ENCODE measurements around the gene OCEL1. TPM values are rescaled to one million over a fixed set of nuclear protein-coding genes. Genes with fewer than 3 reads are reported as not detected.

OCEL1 gene
- total and polyA plus RNA-seq, 2 of the 13 experiments (the other 11 are each of a cell fraction or from before 2014, with no cell fraction given) = 10.6 to 17.2 TPM

DNA sequence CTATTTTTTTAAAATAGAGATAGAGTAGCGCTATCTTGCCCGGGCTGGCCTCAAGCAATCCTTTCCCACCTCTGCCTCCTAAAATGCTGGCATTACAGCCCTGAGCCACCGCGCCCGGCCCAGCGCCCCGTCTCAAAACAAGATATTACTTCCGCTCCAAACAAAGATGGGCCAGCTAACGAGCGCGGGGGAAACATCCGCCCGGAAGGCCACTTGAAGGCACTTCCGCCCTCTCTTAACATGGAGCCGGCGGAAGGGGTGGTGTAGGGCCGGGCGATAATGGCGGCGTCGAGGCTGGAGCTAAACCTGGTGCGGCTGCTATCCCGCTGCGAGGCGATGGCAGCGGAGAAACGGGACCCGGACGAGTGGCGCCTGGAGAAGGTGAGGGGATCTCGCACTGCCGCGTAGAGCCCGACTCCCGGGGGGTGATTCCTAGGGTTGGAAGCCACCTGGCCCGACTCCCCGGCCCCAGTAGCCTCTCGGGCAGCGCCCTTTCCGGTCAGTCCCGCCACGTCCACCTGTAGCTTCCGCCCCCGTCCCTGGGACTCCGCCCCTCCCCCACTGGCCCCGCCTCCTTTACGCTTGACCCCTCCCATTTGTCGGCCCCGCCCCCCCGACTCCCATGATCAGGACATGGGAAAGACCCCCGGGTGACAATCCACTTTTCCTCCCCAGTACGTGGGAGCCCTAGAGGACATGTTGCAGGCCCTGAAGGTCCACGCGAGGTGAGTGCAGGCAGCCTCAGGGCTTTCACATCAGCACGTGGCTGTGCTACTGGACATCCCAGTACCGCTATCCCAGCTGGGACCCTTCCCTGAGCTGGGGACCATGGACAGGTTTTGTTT, 10.7 kb upstream of the OCEL1 start, which contains the start of gene USE1 (continued):
- TF ChIP-seq, protein P1, sequence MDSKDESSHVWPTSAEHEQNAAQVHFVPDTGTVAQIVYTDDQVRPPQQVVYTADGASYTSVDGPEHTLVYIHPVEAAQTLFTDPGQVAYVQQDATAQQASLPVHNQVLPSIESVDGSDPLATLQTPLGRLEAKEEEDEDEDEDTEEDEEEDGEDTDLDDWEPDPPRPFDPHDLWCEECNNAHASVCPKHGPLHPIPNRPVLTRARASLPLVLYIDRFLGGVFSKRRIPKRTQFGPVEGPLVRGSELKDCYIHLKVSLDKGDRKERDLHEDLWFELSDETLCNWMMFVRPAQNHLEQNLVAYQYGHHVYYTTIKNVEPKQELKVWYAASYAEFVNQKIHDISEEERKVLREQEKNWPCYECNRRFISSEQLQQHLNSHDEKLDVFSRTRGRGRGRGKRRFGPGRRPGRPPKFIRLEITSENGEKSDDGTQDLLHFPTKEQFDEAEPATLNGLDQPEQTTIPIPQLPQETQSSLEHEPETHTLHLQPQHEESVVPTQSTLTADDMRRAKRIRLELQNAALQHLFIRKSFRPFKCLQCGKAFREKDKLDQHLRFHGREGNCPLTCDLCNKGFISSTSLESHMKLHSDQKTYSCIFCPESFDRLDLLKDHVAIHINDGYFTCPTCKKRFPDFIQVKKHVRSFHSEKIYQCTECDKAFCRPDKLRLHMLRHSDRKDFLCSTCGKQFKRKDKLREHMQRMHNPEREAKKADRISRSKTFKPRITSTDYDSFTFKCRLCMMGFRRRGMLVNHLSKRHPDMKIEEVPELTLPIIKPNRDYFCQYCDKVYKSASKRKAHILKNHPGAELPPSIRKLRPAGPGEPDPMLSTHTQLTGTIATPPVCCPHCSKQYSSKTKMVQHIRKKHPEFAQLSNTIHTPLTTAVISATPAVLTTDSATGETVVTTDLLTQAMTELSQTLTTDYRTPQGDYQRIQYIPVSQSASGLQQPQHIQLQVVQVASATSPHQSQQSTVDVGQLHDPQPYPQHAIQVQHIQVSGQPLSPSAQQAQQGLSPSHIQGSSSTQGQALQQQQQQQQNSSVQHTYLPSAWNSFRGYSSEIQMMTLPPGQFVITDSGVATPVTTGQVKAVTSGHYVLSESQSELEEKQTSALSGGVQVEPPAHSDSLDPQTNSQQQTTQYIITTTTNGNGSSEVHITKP (CRISPR knock-in tag; IDR thresholded peaks at IDR 0.05; ENCODE audit: low read depth) = peak; percentile 92
- peak; percentile 91 for TF ChIP-seq PHF8 (CRISPR knock-in tag; IDR thresholded peaks at IDR 0.05)
- no peak for TF ChIP-seq ZNF432 (CRISPR knock-in tag; IDR thresholded peaks at IDR 0.05; ENCODE audit: borderline replicate concordance)
- TF ChIP-seq, protein P2, sequence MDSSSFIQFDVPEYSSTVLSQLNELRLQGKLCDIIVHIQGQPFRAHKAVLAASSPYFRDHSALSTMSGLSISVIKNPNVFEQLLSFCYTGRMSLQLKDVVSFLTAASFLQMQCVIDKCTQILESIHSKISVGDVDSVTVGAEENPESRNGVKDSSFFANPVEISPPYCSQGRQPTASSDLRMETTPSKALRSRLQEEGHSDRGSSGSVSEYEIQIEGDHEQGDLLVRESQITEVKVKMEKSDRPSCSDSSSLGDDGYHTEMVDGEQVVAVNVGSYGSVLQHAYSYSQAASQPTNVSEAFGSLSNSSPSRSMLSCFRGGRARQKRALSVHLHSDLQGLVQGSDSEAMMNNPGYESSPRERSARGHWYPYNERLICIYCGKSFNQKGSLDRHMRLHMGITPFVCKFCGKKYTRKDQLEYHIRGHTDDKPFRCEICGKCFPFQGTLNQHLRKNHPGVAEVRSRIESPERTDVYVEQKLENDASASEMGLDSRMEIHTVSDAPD (CRISPR knock-in tag; IDR thresholded peaks at IDR 0.05) = no peak
- TF ChIP-seq, protein P3, sequence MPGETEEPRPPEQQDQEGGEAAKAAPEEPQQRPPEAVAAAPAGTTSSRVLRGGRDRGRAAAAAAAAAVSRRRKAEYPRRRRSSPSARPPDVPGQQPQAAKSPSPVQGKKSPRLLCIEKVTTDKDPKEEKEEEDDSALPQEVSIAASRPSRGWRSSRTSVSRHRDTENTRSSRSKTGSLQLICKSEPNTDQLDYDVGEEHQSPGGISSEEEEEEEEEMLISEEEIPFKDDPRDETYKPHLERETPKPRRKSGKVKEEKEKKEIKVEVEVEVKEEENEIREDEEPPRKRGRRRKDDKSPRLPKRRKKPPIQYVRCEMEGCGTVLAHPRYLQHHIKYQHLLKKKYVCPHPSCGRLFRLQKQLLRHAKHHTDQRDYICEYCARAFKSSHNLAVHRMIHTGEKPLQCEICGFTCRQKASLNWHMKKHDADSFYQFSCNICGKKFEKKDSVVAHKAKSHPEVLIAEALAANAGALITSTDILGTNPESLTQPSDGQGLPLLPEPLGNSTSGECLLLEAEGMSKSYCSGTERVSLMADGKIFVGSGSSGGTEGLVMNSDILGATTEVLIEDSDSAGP (CRISPR knock-in tag; IDR thresholded peaks at IDR 0.05; ENCODE audit: borderline replicate concordance) = peak; percentile 84
- TF ChIP-seq ZNF326 (CRISPR knock-in tag; IDR thresholded peaks at IDR 0.05; ENCODE audit: borderline replicate concordance) = no peak
- TF ChIP-seq CBFB (CRISPR knock-in tag; IDR thresholded peaks at IDR 0.05) = 0 out of 2 replicates have a peak, but pooled peaks have one; percentile 44
- no peak for TF ChIP-seq ZSCAN20 (CRISPR knock-in tag; IDR thresholded peaks at IDR 0.05; ENCODE audit: borderline replicate concordance)
- no peak for TF ChIP-seq SMAD9 (CRISPR knock-in tag; IDR thresholded peaks at IDR 0.05)
- peak; percentile 81; the same call in 1 of the 2 replicates for TF ChIP-seq TARDBP (CRISPR knock-in tag; IDR thresholded peaks at IDR 0.05)
- peak; percentile 71 for TF ChIP-seq SP2 (CRISPR knock-in tag; IDR thresholded peaks at IDR 0.05)
- peak; percentile 56 for TF ChIP-seq ZEB1 (IDR thresholded peaks at IDR 0.05; ENCODE audit: insufficient replicate concordance, low read depth)
- TF ChIP-seq, protein P4, sequence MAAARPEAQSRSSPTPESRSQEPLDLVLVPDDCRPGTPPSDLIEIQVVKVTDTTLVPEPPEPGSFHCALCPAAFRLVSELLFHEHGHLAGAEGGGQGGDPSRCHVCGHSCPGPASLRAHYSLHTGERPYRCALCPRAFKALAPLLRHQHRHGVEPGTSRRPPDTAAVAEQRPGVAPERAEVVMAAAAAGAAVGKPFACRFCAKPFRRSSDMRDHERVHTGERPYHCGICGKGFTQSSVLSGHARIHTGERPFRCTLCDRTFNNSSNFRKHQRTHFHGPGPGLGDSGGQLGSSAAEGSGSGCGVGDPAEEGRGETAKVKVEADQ (CRISPR knock-in tag; IDR thresholded peaks at IDR 0.05; ENCODE audit: borderline replicate concordance) = peak; percentile 74; the same call in 1 of the 2 replicates
- no peak for TF ChIP-seq ZNF879 (CRISPR knock-in tag; IDR thresholded peaks at IDR 0.05)
- peak; percentile 56; the same call in 1 of the 2 replicates for TF ChIP-seq IRF2 (CRISPR knock-in tag; IDR thresholded peaks at IDR 0.05)
- TF ChIP-seq, protein P5, sequence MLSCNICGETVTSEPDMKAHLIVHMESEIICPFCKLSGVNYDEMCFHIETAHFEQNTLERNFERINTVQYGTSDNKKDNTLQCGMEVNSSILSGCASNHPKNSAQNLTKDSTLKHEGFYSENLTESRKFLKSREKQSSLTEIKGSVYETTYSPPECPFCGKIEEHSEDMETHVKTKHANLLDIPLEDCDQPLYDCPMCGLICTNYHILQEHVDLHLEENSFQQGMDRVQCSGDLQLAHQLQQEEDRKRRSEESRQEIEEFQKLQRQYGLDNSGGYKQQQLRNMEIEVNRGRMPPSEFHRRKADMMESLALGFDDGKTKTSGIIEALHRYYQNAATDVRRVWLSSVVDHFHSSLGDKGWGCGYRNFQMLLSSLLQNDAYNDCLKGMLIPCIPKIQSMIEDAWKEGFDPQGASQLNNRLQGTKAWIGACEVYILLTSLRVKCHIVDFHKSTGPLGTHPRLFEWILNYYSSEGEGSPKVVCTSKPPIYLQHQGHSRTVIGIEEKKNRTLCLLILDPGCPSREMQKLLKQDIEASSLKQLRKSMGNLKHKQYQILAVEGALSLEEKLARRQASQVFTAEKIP (CRISPR knock-in tag; IDR thresholded peaks at IDR 0.05; ENCODE audit: borderline replicate concordance) = no peak
- no peak for TF ChIP-seq THYN1 (CRISPR knock-in tag; IDR thresholded peaks at IDR 0.05; ENCODE audit: borderline replicate concordance, low read depth)

All from HepG2 (cell line).